Adrenal gland (tissue), 12 donors: ENCODE data around the gene EFCC1. TPM values are rescaled to one million over a fixed set of nuclear protein-coding genes. Genes with fewer than 3 reads are reported as not detected.
"Not testable (repeated sequence)": the region's sequence is repeated elsewhere in the genome, so short reads cannot be mapped to it uniquely, and the experiment has no call there.

Source experiments
- DNase-seq, 7 donors: peaks; one replicate each; pipeline ENCODE4 v3.0.0-alpha.2; 2019 to 2020
- H3K27ac ChIP-seq, 5 donors: fragments of 200-600 bp; sonication (generic) in 4 of 5; 1 replicate in 3 of 5; 2 replicates in 2 of 5; pipeline versions ENCODE4 v1.5.1 to v1.8.0; 2016 to 2020; ENCODE audit warnings: mild to moderate bottlenecking in 1 of 5
- H3K27me3 ChIP-seq: fragments of 200-600 bp; 2 replicates; pipeline ENCODE4 v1.8.0; 2021
- H3K36me3 ChIP-seq, 2 donors: fragments of 200-600 bp; replicated peaks in 1 of 2; 1 replicate in 1 of 2; 2 replicates in 1 of 2; pipeline versions ENCODE4 v1.5.1 to v1.8.0; 2018 to 2022
- H3K4me1 ChIP-seq, 2 donors: fragments of 200-600 bp; replicated peaks in 1 of 2; 1 replicate in 1 of 2; 2 replicates in 1 of 2; pipeline versions ENCODE4 v1.5.1 to v1.8.0; 2018 to 2021
- H3K4me3 ChIP-seq, 4 donors: fragments of 200-600 bp; sonication (generic) in 3 of 4; one replicate each; pipeline ENCODE4 v1.5.1; 2016 to 2018
- H3K9me3 ChIP-seq, 3 donors: fragments of 200-600 bp; sonication (generic) in 1 of 3; replicated peaks in 1 of 3; 1 replicate in 2 of 3; 2 replicates in 1 of 3; pipeline versions ENCODE4 v1.5.1 to v1.8.0; 2016 to 2021
- CTCF ChIP-seq, 6 experiments: fragments of 450-650 bp in 4 of 6; fragments of 200-600 bp in 2 of 6; sonication (generic) in 1 of 6; IDR thresholded peaks; 1 replicate in 5 of 6; 2 replicates in 1 of 6; pipeline versions ENCODE4 v1.5.1 to v1.8.0; 2016 to 2021; ENCODE audit warnings: antibody characterized with exemption in 6 of 6, mild to moderate bottlenecking in 2 of 6, moderate library complexity in 1 of 6
- POLR2A ChIP-seq, 2 donors: fragments of 450-650 bp; IDR thresholded peaks; one replicate each; pipeline ENCODE4 v1.6.1; 2017; ENCODE audit warnings: antibody characterized with exemption in 2 of 2, mild to moderate bottlenecking in 2 of 2, moderate library complexity in 1 of 2
- WGBS, 4 donors: extraction: QIAGEN DNeasy Blood & Tissue Kit in 2 of 4; methylation state at CpG; one replicate each; pipeline versions ENCODE4 v1.1.5 to v1.1.7; 2013 to 2017; 5-methylcytosine and 5-hydroxymethylcytosine counted together
- intact Hi-C, 2 donors: fragments of 100-400 bp; cut with DNase I; formaldehyde crosslinking; loops; one replicate each; pipeline versions ENCODE4 v1.14.1 to v1.15.0; 2022 to 2023
- polyA plus RNA-seq, 3 donors: library from polyadenylated mRNA; stranded (reverse); fragments of 200-250 nt in 2 of 3; fragments of 350-450 nt in 1 of 3; fragmentation: Illumina TruSeq in 1 of 3; extraction: RNeasy Lipid Tissue Mini Kit (QIAGEN cat#74804) in 1 of 3; gene quantifications; one replicate each; pipeline ENCODE4 v1.2.3, GENCODE V29; 2013 to 2014
- total RNA-seq, 9 donors: library from RNA; depleted of rRNA in 4 of 9; stranded (reverse); fragments of >200 nt in 4 of 9; fragments of 120-200 nt in 1 of 9; fragmentation: NEBNext Ultra II Directional in 1 of 9; extraction: Animal tissue kit (Norgen Biotek cat#: 25700) in 1 of 9; gene quantifications; one replicate each; pipeline versions ENCODE4 v1.1.0 to v1.2.4, GENCODE V29; 2013 to 2023
- donor health status: healthy with polysubstance abuse.
- donor health status: Bipolar disorder and iron deficiency.
- donor health status: DM: yes; HTN: yes; CAD: no.
- donor health status: DM: no; HTN: no; CAD: no.
- donor health status: DM: no; HTN: no; CAD: no.
- donor health status: DM: yes; HTN: yes; CAD: no.

The EFCC1 gene
- total and polyA plus RNA-seq, 12 donors: 0.46 to 6.0 (median 1.8) TPM

- H3K4me1 ChIP-seq: peaks cover 0 to 2% of the 10 kb centered on the region in 2 donors
These were observed 62.1 kb downstream of the EFCC1 start for GRCh38 chr3:129063091-129063640.

GRCh38 chr3:129063841-129064482, 62.9 kb downstream of the EFCC1 start:
- Histone ChIP-seq H3K4me3 (no peak overlapping the region), H3K9me3 (no peaks in the 10 kb centered on the region), H3K27ac (no peak overlapping the region), H3K36me3 (no peaks in the 10 kb centered on the region), H3K27me3 (no peaks in the 10 kb centered on the region), H3K4me1 (peaks cover 0 to 5% of the 10 kb centered on the region in 2 donors)
- intact Hi-C loops: no loop called here
- TF ChIP-seq CTCF (IDR thresholded peaks at IDR 0.05) (no peak), POLR2A (IDR thresholded peaks at IDR 0.05) (no peak)
- WGBS, 4 donors: 84 to 93% (median 92%) methylated on average over 14 to 15 of the region's 15 CpGs
- DNase-seq: no peak

More at GRCh38 chr3:129063091-129063640, 62.1 kb downstream of the EFCC1 start:
- no peak overlapping the region for H3K27ac ChIP-seq
- no peak for TF ChIP-seq POLR2A (IDR thresholded peaks at IDR 0.05)
- TF ChIP-seq CTCF (IDR thresholded peaks at IDR 0.05): no peak
- H3K36me3 ChIP-seq: no peaks in the 10 kb centered on the region
- DNase-seq: no peak
- 85 to 87% (median 86%) methylated on average over 9 to 10 of the region's 10 CpGs for WGBS, 4 donors
- no peaks in the 10 kb centered on the region for H3K9me3 ChIP-seq
- no peaks in the 10 kb centered on the region for H3K27me3 ChIP-seq
- intact Hi-C loops: no loop called here
- H3K4me3 ChIP-seq: no peak overlapping the region

GRCh38 chr3:129065016-129065719, 64.1 kb downstream of the EFCC1 start:
- WGBS, 4 donors: 86 to 92% (median 90%) methylated on average over 13 to 14 of the region's 14 CpGs
- TF ChIP-seq POLR2A (IDR thresholded peaks at IDR 0.05): no peak
- no peak overlapping the region for H3K27ac ChIP-seq
- peaks cover 0 to 5% of the 10 kb centered on the region in 2 donors for H3K4me1 ChIP-seq
- intact Hi-C loops: no loop called here
- no peak for DNase-seq
- no peaks in the 10 kb centered on the region for H3K27me3 ChIP-seq
- no peaks in the 10 kb centered on the region for H3K36me3 ChIP-seq
- H3K9me3 ChIP-seq: no peaks in the 10 kb centered on the region
- no peak overlapping the region for H3K4me3 ChIP-seq

GRCh38 chr3:129065720-129066073, 64.6 kb downstream of the EFCC1 start:
- Histone ChIP-seq H3K36me3 (no peaks in the 10 kb centered on the region), H3K9me3 (no peaks in the 10 kb centered on the region), H3K4me1 (peaks cover 0 to 5% of the 10 kb centered on the region in 2 donors), H3K4me3 (no peak overlapping the region), H3K27me3 (no peaks in the 10 kb centered on the region), H3K27ac (no peak overlapping the region)
- intact Hi-C loops: no loop called here
- no peak for DNase-seq
- TF ChIP-seq POLR2A (IDR thresholded peaks at IDR 0.05) (no peak), CTCF (IDR thresholded peaks at IDR 0.05) (no peak)
- 83 to 91% (median 86%) methylated on average over 2 to 4 of the region's 4 CpGs for WGBS, 4 donors

- DNase-seq, intact Hi-C loops, H3K4me3 ChIP-seq, H3K4me1 ChIP-seq, H3K36me3 ChIP-seq, H3K27me3 ChIP-seq, H3K27ac ChIP-seq, H3K9me3 ChIP-seq: not testable (repeated sequence)
- 87 to 96% (median 95%) methylated on average over 7 of the region's 7 CpGs for WGBS, 4 donors
These were observed 66.6 kb downstream of the EFCC1 start for GRCh38 chr3:129067719-129068118.
